HG02642 (cell line): Measurements from ENCODE around the gene PPP3CB.
"Not testable (repeated sequence)": the region's sequence is repeated elsewhere in the genome, so short reads cannot be mapped to it uniquely, and the experiment has no call there.

Experiments used
- ATAC-seq: cut with Tn5 transposase; IDR thresholded peaks from one replicate; pipeline ENCODE4 v1.9.1; 2021; ENCODE audit warnings: mild to moderate bottlenecking; ENCODE audit not compliant: unreplicated experiment, poor library complexity

The PPP3CB gene

GRCh38 chr10:73423309-73423708 lies 72.5 kb downstream of the PPP3CB start:
- no peak for ATAC-seq

DNA sequence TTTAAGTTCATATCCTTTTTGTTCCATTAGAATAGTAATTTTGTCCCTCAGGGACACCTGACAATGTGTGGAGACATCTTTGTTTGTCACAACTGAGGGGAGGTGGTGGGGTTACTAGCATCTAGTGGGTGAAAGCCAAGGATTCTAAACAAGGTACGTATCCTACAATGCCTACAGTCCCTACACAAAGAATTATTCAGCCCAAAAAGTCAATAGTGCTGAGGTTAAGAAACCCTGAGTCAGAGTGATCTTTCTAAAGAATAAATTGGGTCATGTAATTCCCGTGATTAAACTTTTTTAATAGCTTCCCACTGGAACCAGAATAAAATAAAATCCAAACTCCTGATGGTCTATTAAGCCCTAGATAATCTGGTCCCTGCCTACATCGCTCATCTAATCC lies 79.3 kb downstream of the PPP3CB start:
- ATAC-seq: no peak

GRCh38 chr10:73414230-73414945 lies 81.4 kb downstream of the PPP3CB start:
- ATAC-seq: peak; percentile 27

DNA sequence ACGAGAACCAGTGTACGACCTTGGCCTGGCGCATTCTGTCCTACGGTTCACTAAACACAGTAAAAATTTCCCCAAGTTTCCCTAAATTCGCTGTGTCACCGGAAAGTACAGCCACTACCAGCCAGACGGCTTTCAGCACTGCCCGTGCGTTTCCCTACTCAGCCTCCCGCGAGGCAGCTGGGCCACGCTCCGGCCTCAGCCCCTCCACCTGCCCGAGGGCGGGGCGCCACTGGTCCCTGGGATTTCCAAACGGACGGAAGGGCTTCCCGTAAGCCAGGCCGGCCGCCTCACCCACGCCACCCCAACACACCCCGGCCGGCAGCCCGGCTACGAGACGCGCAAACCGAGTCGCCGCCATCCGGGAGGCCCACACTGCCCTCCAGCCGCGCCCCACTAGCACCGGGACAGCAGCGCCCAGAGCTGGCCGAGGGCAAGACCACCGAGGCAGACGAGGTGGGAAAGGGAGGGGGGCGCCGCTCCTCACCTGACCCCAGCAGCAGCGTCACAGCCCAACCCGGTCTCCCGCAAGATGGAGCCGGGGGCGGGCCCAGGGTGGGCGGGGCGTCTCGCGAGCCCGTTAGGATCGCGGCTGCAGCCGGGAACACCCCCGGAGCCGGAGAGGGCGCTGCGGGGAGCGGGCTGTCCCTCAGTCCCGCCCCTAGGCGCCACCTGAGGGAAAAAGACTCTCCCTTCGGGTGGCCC lies 82.1 kb downstream of the PPP3CB start, which contains the start of gene ANXA7:
Gene ANXA7 (minus strand): TSS at position 531 of the 702 bp plus-strand sequence. CDS start 13,202 bp downstream, outside the sequence.
- peak; percentile 94 for ATAC-seq

- ATAC-seq: peak; percentile 20
Measured at GRCh38 chr10:73413108-73413527, 82.7 kb downstream of the PPP3CB start.

GRCh38 chr10:73410897-73411296 lies 84.9 kb downstream of the PPP3CB start:
- no peak for ATAC-seq

DNA sequence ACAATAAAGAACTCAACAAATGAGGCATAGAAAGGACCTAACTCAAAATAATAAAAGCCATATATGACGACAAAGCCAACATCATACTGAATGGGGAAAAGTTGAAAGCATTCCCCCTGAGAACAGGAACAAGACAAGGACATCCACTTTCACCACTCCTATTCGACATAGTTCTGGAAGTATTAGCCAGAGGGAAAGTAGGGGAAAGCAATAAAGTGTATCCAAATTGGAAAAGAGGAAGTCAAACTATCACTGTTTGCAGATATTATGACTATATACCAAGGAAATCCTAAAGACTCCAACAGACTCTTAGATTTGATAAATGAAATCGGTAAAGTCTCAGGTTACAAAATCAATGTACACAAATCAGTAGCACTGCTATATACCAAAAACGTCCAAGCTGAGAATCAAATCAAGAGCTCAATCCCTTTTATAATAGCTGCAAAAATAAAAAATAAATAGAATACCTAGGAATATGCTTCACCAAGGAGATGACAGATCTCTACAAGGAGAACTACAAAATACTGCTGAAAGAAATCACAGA lies 86.8 kb downstream of the PPP3CB start:
- no peak for ATAC-seq

GRCh38 chr10:73408061-73408460 lies 87.8 kb downstream of the PPP3CB start:
- no peak for ATAC-seq

GRCh38 chr10:73407495-73407894 lies 88.3 kb downstream of the PPP3CB start:
- ATAC-seq: no peak

GRCh38 chr10:73406846-73407245 lies 89.0 kb downstream of the PPP3CB start:
- no peak for ATAC-seq

DNA sequence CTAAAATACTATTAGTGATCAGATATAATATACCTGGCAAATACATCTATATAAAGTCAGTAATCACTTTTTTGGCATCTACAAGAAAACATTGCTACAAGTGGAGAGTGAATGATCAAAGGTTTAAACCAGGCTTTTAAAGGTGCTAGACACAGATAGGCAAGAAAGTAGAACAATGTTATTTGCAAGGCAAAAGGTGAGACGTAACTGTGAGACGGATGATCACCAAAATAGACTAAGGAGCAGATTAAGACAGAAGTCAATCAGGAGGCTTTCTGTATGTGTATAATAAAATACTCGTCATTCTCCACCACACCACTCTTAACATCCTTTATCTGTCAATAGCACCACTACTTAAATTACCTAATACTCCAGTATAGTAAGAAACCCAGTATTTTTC lies 90.3 kb downstream of the PPP3CB start:
- ATAC-seq: no peak

GRCh38 chr10:73404690-73405089 lies 91.1 kb downstream of the PPP3CB start:
- no peak for ATAC-seq

- ATAC-seq: no peak
Measured at GRCh38 chr10:73401636-73402035, 94.2 kb downstream of the PPP3CB start.

DNA sequence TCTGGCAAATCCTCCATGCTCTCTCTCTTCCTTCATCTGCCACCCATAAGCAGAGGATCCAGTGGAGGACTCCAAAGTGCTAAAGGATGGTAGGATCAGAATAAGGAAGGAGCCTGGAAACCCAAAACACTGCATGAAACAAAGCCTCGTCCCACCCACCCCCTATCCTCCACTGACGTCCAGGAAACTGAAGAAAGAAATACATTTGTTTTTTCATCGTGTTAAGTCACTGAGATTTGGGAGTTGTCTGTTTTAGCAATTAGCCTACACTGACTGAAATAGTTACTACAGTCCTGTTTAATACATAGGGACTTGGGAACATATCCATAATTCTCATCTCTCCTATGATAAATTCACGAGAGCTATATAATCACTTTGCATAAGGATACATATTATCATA lies 96.8 kb downstream of the PPP3CB start:
- ATAC-seq: no peak

- no peak for ATAC-seq
Measured at GRCh38 chr10:73398024-73398423, 97.8 kb downstream of the PPP3CB start.

GRCh38 chr10:73394325-73394724 lies 101.5 kb downstream of the PPP3CB start:
- ATAC-seq: not testable (repeated sequence)

DNA sequence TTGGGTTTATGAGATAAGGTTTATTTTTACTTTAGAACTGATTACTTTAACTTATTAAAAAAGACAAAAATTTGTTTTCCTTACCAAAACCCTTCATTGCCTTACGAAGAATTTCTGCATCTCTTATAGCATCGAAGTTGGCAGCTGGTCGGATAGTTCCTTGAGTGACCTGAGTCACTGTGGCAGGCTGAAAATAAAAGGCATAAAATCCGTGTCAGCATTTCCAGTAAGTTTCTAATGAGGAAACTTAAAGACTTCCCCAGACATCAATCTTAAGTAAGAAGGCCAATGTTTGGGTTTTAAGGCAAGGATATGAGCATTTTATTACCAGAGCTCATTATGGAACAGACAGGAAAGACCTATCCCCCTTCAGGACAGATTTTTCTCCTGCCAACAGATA lies 107.6 kb downstream of the PPP3CB start:
- no peak for ATAC-seq

- no peak for ATAC-seq
Measured at GRCh38 chr10:73386583-73386982, 109.2 kb downstream of the PPP3CB start.
